GM21737 (cell line): ENCODE measurements around the gene SOAT2.
"Not testable (repeated sequence)": the region's sequence is repeated elsewhere in the genome, so short reads cannot be mapped to it uniquely, and the experiment has no call there.

Experiments
- ATAC-seq: cut with Tn5 transposase; IDR thresholded peaks from one replicate; pipeline ENCODE4 v1.9.1; 2021; ENCODE audit warnings: mild to moderate bottlenecking, moderate library complexity; ENCODE audit not compliant: unreplicated experiment

The SOAT2 gene

GRCh38 chr12:53079226-53080117 is 23.8 kb upstream of the SOAT2 start, which contains the start of gene SPRYD3:
TSS of gene SPRYD3 (minus strand) at chr12:53079390. CDS start at chr12:53079333, 57 bp downstream.
- peak; percentile 99 for ATAC-seq

DNA sequence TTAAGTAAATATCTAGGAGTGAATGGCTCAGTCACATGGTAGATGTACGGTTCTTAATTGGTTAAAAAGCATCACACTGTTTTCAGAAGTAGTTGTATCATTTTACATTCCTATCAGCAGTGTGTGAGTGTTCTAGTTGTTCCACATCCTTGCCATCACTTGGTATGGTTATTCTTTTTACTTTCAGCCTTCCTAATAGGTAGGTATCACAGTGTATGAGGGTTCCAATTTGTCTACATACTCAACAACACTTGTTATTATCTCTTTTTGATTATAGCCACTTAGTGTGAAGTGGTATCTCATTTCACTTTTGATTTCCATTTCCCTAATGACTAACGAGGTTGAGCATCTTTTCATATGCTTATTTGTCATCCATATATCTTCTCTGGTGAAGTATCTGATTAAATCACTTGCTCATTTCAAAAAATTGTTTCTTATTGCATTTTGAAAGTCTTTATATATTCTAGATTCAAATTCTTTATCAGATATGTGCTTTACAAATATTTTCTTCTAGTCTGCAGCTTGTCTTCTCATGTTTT is 20.6 kb upstream of the SOAT2 start:
- ATAC-seq, result no peak

- no peak for ATAC-seq
Observed at GRCh38 chr12:53086361-53086760, 16.9 kb upstream of the SOAT2 start.

DNA sequence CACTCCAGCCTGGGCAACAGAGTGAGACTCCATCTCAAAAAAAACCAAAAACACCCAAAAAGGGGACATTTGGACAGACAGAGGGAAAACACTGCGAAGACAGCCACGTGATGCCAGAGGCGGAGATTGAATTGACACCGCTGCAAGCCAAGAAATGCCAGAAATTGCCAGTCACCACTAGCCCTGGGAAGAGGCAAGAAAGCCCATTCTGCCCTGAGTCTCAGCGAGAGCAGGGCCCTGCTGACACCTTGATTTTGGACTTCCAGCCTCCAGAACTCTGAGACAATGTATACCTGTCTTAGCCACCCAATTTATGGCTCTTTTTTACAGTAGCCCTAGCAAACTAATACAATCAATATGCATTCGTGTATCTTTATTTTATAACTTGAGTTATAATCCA is 13.2 kb upstream of the SOAT2 start:
- ATAC-seq, result no peak

DNA sequence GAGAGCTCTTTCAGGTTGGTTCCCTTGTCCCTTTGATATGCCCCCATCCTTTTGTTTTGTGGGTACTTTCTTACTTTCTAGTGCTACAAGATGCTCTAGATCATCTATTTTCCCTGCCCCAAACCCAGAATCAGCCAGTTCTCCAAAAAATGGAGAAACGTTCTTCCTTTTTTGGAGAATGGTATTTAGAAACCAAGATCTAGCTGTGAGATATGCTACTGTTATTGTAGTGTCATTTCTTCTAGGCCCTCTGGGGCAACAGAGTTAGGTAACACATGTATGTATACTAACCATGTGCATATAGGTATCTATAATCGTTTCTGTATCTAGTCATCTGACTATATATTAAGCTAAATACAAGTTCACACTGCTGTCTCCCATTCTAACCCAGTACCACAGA is 12.7 kb upstream of the SOAT2 start:
- no peak for ATAC-seq

DNA sequence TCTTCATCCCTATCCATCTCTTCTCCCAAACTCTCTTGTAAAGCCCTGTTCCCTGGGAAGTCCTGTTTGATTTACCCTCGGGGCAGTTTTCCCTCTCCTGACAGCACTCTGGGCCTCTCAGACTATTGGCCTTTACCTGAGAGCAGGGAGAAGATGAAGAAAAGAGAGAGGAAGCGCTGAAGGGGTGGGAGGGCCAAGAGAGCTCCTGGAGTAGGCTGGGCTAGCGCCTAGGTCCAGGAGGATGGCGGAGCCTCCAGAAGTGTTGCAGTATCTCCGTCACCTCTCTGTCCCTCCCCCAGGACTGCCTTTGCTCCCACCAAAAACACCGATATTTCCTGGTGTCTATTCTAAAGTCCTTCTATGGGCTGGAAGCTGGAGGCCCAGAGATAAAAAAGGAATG is 11.5 kb upstream of the SOAT2 start:
- ATAC-seq, result no peak

DNA sequence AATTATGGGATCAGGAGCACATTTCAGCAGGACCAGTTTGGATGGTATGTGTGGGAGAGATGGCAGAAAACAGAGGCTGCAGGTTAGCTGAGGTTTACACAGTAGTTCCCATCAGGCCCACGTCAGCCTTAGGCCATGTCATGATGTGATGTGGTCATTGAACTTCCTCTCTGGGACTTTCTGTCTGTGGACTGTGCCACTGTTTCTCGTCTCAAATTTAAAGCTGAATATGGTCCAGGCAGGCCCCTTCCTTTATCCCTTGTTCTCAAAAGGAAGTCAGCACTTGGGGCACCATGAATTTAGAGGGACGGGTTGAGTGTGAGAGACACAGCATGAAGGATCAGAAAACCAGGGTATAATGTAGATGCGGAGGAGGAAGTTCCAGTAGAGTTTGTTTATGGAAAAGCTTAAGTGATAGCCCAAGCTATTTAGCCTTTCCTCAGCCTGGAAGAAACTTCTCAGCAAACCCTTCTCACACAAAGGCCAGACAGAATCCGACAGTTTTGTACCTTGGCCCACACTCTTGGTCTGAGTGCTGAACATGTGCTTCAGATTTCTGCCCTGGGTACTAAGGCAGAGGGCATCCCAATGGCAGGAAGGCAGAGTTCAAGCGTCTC is 9.4 kb upstream of the SOAT2 start:
- ATAC-seq, result no peak

GRCh38 chr12:53094394-53094787 is 8.9 kb upstream of the SOAT2 start:
- no peak for ATAC-seq

GRCh38 chr12:53094796-53095595 is 8.3 kb upstream of the SOAT2 start:
- ATAC-seq, result not testable (repeated sequence)

DNA sequence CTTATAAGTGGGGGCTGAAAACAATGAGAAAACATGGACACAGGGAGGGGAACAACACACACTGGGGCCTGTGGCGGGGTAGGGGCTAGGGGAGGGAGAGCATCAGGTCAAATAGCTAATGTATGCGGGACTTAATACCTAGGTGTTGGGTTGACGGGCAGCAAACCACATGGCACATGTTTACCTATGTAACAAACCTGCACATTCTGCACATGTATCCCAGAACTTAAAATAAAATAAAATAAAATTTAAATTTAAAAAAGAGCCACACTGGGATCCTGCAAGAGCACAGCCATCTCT is 7.7 kb upstream of the SOAT2 start:
- not testable (repeated sequence) for ATAC-seq

- ATAC-seq, result no peak
Observed at GRCh38 chr12:53096089-53096741, 7.1 kb upstream of the SOAT2 start.

DNA sequence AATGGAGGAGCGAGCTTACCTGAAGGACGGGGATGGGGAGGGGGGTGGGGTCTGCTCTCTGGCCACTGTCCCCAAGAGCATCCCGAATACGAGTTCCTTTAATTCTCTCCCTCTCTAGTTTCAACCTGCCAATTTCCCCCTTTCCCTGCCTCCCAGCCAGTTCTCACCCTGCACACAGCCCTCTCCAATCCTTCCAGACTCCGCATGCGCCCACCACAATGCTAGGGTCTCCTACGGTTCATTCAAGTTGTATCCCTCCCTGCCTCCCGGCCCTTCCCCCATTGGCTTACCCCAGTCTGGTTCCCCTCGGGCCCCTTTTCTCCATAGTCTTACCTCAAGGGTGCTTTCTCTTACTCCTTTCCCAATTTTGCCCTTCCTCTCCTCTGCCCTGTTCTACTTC is 6.5 kb upstream of the SOAT2 start:
- ATAC-seq, result no peak

GRCh38 chr12:53097207-53097563 is 6.1 kb upstream of the SOAT2 start:
- no peak for ATAC-seq

- ATAC-seq, result no peak
Observed at GRCh38 chr12:53097564-53098353, 5.5 kb upstream of the SOAT2 start, which contains the start of gene IGFBP6. TSS of gene IGFBP6 (plus strand) at chr12:53097667. CDS start at chr12:53097718, 51 bp downstream.

DNA sequence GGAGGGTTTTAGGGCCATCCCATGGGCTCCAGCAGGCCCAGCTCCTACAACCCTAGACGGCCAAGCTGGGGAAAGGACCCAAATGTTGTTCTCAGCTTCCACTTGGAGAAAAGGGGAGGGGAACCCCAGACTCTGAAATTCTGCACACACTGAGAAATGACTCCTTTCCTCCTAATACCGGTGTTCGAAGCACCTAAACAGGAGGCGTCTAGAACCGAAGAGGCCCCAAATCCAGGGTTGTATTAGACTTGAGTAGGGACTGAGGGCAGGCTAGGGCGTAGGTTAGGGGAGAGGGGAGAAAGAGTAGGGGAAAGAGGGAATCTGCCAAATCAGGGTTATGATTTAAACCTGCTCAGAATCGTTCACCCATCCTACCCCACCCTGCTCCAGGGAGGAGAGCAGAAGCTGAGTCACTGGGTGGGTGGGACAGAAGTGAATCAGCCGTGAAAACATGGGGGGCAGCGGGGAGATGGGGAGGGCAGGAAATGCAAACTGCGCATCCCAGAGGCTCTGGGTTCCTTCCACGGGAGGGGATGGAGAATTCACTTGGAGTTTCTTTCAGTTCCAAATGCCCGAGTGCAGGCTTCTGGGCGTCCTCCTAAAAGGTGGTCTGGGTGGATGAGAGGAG is 4.8 kb upstream of the SOAT2 start:
- ATAC-seq, result no peak

- ATAC-seq, result no peak
Observed at GRCh38 chr12:53099071-53099882, 4.0 kb upstream of the SOAT2 start.

DNA sequence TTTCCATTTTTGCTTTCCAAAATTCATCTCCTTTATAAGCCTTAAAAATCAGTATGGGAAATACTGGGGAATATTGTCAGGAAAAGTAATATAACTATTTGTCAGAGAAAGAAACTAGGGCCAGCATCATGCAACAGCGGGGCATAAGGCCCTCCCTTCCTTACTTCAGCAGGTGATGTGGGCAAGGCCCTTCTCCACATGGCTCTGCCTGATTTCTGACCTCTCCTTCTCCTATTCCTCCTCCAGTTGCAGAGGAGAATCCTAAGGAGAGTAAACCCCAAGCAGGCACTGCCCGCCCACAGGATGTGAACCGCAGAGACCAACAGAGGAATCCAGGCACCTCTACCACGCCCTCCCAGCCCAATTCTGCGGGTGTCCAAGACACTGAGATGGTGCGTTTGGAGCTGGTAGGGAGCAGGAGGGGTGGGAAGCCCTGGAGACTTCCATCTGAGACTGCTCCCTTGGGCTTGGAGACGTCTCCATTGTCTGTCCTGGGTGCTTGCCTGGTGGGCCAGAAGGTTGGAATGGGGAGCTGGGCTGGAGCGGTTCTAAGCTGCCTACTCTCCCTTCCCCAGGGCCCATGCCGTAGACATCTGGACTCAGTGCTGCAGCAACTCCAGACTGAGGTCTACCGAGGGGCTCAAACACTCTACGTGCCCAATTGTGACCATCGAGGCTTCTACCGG is 2.7 kb upstream of the SOAT2 start:
- ATAC-seq, result no peak

DNA sequence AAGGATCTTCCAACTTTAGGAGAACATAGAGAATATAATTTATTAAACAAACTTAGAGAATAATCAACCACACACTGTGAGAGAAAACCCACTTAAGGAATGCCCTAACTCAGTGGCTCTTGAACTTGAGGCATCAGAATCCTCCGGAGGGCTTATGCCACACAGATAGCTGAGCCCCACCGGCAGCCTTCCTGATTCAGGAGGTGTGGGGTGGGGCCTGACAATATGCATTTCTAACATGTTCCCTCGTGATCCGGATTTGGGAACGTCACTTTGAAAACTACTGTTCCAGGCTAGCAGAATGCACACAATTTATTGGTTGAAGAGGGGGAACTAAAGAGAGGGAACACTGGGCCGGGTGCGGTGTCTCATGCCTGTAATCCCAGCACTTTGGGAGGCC is 2.0 kb upstream of the SOAT2 start:
- ATAC-seq, result no peak
